Ovary (tissue), 3 donors: ENCODE measurements around the gene TRABD2B.

Experiments
- EP300 ChIP-seq: sonication (generic); formaldehyde crosslinking; IDR thresholded peaks from one replicate; pipeline ENCODE4 v1.6.1; 2017; ENCODE audit warnings: antibody characterized with exemption
- POLR2A ChIP-seq: fragments of 450-650 bp; IDR thresholded peaks from one replicate; pipeline ENCODE4 v1.6.1; 2017; ENCODE audit warnings: antibody characterized with exemption, mild to moderate bottlenecking, moderate library complexity
- TF ChIP-seq, protein P1 (sequence below), 3 donors: fragments of 450-650 bp in 2 of 3; fragments of 200-600 bp in 1 of 3; IDR thresholded peaks; one replicate each; pipeline versions ENCODE4 v1.5.1 to v1.8.0; 2016 to 2022; ENCODE audit warnings: antibody characterized with exemption in 3 of 3, mild to moderate bottlenecking in 1 of 3
- donor health status: DM: no; HTN: no; CAD: no.

- TF ChIP-seq, protein P1, sequence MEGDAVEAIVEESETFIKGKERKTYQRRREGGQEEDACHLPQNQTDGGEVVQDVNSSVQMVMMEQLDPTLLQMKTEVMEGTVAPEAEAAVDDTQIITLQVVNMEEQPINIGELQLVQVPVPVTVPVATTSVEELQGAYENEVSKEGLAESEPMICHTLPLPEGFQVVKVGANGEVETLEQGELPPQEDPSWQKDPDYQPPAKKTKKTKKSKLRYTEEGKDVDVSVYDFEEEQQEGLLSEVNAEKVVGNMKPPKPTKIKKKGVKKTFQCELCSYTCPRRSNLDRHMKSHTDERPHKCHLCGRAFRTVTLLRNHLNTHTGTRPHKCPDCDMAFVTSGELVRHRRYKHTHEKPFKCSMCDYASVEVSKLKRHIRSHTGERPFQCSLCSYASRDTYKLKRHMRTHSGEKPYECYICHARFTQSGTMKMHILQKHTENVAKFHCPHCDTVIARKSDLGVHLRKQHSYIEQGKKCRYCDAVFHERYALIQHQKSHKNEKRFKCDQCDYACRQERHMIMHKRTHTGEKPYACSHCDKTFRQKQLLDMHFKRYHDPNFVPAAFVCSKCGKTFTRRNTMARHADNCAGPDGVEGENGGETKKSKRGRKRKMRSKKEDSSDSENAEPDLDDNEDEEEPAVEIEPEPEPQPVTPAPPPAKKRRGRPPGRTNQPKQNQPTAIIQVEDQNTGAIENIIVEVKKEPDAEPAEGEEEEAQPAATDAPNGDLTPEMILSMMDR (IDR thresholded peaks at IDR 0.05), result no peak
- TF ChIP-seq POLR2A, result no peak
- TF ChIP-seq EP300, result no peak
These were observed 172.5 kb downstream of the TRABD2B start for GRCh38 chr1:47824716-47825115.
